HG03066 (cell line): Measurements from ENCODE around the gene KANSL3.

ENCODE experiments used
- ATAC-seq: cut with Tn5 transposase; IDR thresholded peaks from one replicate; pipeline ENCODE4 v1.9.1; 2021; ENCODE audit warnings: low read depth; ENCODE audit not compliant: unreplicated experiment

The KANSL3 gene

GRCh38 chr2:96546797-96547196 is 91.3 kb downstream of the KANSL3 start:
- no peak for ATAC-seq

GRCh38 chr2:96546321-96546720 is 91.8 kb downstream of the KANSL3 start:
- no peak for ATAC-seq
